ENCODE data around the gene KIF1C. TPM values are rescaled to one million over a fixed set of nuclear protein-coding genes. Genes with fewer than 3 reads are reported as not detected.
A peak's percentile ranks its signal among the peaks of the same experiment; 100 is the strongest.

Gene KIF1C
- total and polyA plus RNA-seq, 7 donors: 46.4 to 164 (median 85.6) TPM

DNA sequence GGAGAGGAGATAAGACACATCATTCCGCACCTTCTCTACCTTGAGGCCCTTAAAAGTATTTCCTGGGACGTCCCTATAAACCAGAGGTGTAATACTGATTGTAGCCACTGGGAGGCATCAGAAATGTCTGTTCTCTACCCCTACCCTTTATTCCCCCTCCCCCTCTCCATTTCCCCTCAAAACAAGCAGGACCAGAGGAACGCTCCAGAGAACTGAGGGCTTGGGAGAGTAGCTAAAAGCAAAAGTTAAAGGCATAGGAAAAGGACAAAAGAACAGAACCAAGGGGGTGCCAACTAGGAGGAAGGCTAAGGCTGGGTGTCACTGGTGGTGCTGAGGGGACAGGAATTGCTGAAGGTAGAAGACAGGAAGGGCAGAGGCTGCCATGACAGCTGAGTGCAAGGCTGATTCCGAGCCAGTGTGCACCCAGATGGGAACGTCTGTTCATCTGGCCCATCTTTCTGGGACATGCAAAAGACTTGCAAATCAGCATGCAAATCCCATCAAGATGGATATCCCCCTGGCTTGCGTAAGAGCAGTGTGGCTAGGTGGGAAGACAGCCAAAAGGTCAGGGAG, 17.0 kb upstream of the KIF1C start:
- no peak for DNase-seq
- Histone ChIP-seq H3K4me3 (no peak overlapping the region), H3K27me3 (no peaks in the 10 kb centered on the region), H3K36me3 (peaks cover 27 to 82% (median 38%) of the 10 kb centered on the region in 4 donors), H3K27ac (no peak overlapping the region), H3K9me3 (no peaks in the 10 kb centered on the region), H3K4me1 (peaks cover 0 to 10% (median 5%) of the 10 kb centered on the region in 4 donors)
- intact Hi-C loops (cut with DNase I): loop anchor here (5.0 kb wide), 1 partner anchor 82 kb away; no protein-coding TSS in a partner anchor
- TF ChIP-seq POLR2AphosphoS5 (IDR thresholded peaks at IDR 0.05) (no peak), POLR2A (IDR thresholded peaks at IDR 0.05) (no peak), EP300 (IDR thresholded peaks at IDR 0.05) (no peak)
- TF ChIP-seq, protein P1, sequence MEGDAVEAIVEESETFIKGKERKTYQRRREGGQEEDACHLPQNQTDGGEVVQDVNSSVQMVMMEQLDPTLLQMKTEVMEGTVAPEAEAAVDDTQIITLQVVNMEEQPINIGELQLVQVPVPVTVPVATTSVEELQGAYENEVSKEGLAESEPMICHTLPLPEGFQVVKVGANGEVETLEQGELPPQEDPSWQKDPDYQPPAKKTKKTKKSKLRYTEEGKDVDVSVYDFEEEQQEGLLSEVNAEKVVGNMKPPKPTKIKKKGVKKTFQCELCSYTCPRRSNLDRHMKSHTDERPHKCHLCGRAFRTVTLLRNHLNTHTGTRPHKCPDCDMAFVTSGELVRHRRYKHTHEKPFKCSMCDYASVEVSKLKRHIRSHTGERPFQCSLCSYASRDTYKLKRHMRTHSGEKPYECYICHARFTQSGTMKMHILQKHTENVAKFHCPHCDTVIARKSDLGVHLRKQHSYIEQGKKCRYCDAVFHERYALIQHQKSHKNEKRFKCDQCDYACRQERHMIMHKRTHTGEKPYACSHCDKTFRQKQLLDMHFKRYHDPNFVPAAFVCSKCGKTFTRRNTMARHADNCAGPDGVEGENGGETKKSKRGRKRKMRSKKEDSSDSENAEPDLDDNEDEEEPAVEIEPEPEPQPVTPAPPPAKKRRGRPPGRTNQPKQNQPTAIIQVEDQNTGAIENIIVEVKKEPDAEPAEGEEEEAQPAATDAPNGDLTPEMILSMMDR (IDR thresholded peaks at IDR 0.05): peak; percentile 61 to 88 (median 80)
- 37 to 39% methylated on average over 6 of the region's 6 CpGs for WGBS, 2 donors

DNA sequence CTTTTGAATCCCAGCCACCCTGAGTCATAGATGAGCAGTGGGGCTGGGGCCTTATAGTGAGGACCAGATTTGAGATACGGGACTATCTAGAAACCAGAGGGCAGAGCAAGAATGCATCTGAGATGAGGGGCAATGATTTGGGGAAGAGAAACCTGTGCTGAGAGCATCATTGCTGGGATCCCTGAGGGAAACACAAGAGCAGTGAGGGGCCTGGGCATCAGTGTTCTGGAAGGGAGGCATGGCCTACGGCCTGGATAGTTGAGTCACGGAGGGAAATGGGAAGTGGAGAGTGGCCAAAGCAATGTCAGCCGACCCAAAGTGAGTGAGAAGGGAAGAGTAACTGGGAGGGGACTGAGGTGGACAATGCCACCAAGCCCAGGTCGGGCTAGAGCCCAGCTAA, 15.4 kb upstream of the KIF1C start:
- no peaks in the 10 kb centered on the region for H3K27me3 ChIP-seq
- H3K4me3 ChIP-seq: no peak overlapping the region
- 70 to 84% methylated on average over 5 of the region's 5 CpGs for WGBS, 2 donors
- no peak for DNase-seq
- peaks cover 18 to 66% (median 30%) of the 10 kb centered on the region in 4 donors for H3K36me3 ChIP-seq
- H3K27ac ChIP-seq: no peak overlapping the region
- H3K4me1 ChIP-seq: peaks cover 0 to 23% (median 17%) of the 10 kb centered on the region in 4 donors
- TF ChIP-seq POLR2AphosphoS5 (IDR thresholded peaks at IDR 0.05): no peak
- no peak for TF ChIP-seq POLR2A (IDR thresholded peaks at IDR 0.05)
- TF ChIP-seq, protein P1 (IDR thresholded peaks at IDR 0.05): no peak
- no peak for TF ChIP-seq EP300 (IDR thresholded peaks at IDR 0.05)
- intact Hi-C loops (cut with DNase I): loop anchor here (5.0 kb wide), 1 partner anchor 80 kb away; no protein-coding TSS in a partner anchor
- no peaks in the 10 kb centered on the region for H3K9me3 ChIP-seq

DNA sequence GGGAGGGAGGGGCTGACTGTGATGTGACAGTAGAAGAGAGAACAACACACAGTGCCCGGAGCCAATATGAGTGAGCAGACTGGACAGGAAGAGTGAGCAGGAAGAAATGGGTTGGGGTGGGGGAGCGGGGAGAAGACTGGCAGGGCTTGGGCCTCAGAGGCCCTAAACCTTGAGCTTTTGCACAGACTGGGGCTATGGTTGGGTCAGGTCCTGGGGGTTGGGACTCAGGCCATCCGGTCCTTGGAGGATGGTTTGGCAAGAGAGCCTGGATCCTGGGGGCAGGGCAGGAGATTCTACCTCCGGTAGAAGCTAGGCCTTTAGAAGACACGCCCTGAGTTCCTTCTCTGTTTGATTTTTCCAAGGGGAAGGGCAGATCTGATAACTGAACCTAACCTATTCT, 11.3 kb upstream of the KIF1C start:
- peak overlapping the region; percentile 68 to 97 (median 80) for H3K4me3 ChIP-seq
- DNase-seq: peak; percentile 64
- peaks cover 8 to 29% (median 9%) of the 10 kb centered on the region in 4 donors for H3K36me3 ChIP-seq
- no peaks in the 10 kb centered on the region for H3K27me3 ChIP-seq
- TF ChIP-seq POLR2AphosphoS5 (IDR thresholded peaks at IDR 0.05) (no peak), POLR2A (IDR thresholded peaks at IDR 0.05) (no peak), EP300 (IDR thresholded peaks at IDR 0.05) (no peak)
- TF ChIP-seq, protein P1 (IDR thresholded peaks at IDR 0.05): no peak
- H3K4me1 ChIP-seq: peaks cover 0 to 31% (median 25%) of the 10 kb centered on the region in 4 donors
- intact Hi-C loops (cut with DNase I): loop anchor here (2.0 to 5.0 kb wide), 3 partner anchors 18 to 199 kb away; partner anchors contain the start of genes GLTPD2 and VMO1
- WGBS, 2 donors: 16 to 49% methylated on average over 5 of the region's 5 CpGs
- H3K27ac ChIP-seq: peak overlapping the region; percentile 93 to 97 (median 95)
- H3K9me3 ChIP-seq: no peaks in the 10 kb centered on the region

DNA sequence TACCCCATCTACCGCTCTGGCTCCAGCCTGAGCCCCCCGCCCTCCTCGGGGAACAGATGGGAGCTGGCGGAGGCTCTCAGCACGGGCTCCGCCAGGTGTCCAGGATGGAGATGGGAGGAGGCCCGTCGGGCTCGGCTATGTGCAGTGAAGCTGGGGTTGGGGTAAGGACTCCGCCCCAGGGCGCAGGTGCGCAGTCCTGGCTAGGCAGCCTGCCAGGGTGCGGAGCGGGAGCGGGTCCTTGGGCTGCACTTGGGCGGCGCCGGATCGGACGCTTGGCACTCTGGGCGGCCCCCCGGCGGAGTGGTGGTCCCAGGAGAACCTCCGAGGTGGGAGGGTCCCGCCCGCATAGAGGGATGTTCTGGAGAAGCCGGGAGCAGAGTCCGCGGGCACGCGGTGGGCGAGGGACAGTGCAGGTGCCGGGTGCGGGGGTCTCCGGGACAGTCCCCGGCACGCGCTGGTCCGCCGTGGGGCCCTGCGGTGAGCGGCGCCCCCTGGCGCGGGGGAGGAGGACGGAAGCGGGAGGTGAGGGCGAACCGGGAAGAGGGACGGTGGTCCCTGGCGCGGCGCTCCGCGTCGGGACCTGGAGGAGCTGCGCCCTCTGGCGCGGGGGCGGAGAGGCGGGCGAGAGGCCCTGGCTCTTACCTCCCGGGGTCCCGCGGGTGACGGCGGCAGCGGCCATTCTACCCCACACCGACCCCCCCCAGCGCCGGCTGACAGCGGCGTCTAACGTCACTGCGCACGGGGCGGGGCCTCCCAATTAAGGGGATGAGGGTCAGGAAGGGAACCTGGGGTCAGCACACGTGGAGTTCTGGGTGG, 10.6 kb upstream of the KIF1C start, which contains the start of gene CAMTA2:
Gene CAMTA2 (minus strand): TSS at position 725 of the 816 bp plus-strand sequence. CDS start 1,453 bp downstream, outside the sequence.
- TF ChIP-seq POLR2A (IDR thresholded peaks at IDR 0.05) (peak; percentile 46 to 64), POLR2AphosphoS5 (IDR thresholded peaks at IDR 0.05) (peak; percentile 74 to 91 (median 85)), EP300 (IDR thresholded peaks at IDR 0.05) (no peak)
- TF ChIP-seq, protein P1 (IDR thresholded peaks at IDR 0.05): peak; percentile 75 to 83 (median 78)
- peak within 1 kb of the TSS; percentile 93 to 97 (median 95) for H3K27ac ChIP-seq
- no peaks in the 10 kb centered on the region for H3K9me3 ChIP-seq
- H3K4me3 ChIP-seq: peak within 1 kb of the TSS; percentile 68 to 97 (median 80)
- peaks cover 0 to 31% (median 25%) of the 10 kb centered on the region in 4 donors for H3K4me1 ChIP-seq
- peak; percentile 95 for DNase-seq
- intact Hi-C loops (cut with DNase I): loop anchor here (1.0 to 5.0 kb wide), 4 partner anchors 18 to 200 kb away; partner anchors contain the start of genes GLTPD2 and VMO1
- WGBS, 2 donors: 0 to 1% methylated on average over 78 of the region's 78 CpGs
- H3K36me3 ChIP-seq: peaks cover 7 to 22% (median 8%) of the 10 kb centered on the region in 4 donors
- H3K27me3 ChIP-seq: no peaks in the 10 kb centered on the region
